Heart left ventricle (tissue), 16 donors: Measurements from ENCODE around the gene FLYWCH1. TPM values are rescaled to one million over a fixed set of nuclear protein-coding genes. Genes with fewer than 3 reads are reported as not detected.

Source experiments
- ATAC-seq, 4 donors: fragments of 200-7000 bp; cut with Tn5 transposase; one replicate each; pipeline ENCODE4 v1.9.1; 2020 to 2022; ENCODE audit warnings: moderate library complexity in 4 of 4, mild to moderate bottlenecking in 3 of 4, moderate number of reproducible peaks in 1 of 4
- DNase-seq, 5 donors: peaks; one replicate each; pipeline ENCODE4 v3.0.0-alpha.2; 2020
- H3K27ac ChIP-seq, 12 donors: fragments of 200-600 bp; sonication (generic) in 4 of 12; one replicate each; pipeline versions ENCODE4 v1.5.0 to v1.8.0; 2016 to 2022; ENCODE audit warnings: mild to moderate bottlenecking in 2 of 12
- H3K27me3 ChIP-seq, 9 donors: fragments of 200-600 bp; sonication (generic) in 2 of 9; one replicate each; pipeline versions ENCODE4 v1.5.1 to v1.8.0; 2016 to 2022; ENCODE audit warnings: mild to moderate bottlenecking in 3 of 9
- H3K36me3 ChIP-seq, 9 donors: fragments of 200-600 bp; sonication (generic) in 2 of 9; one replicate each; pipeline versions ENCODE4 v1.5.0 to v1.8.0; 2018 to 2022; ENCODE audit warnings: mild to moderate bottlenecking in 2 of 9
- H3K4me1 ChIP-seq, 12 donors: fragments of 200-600 bp; sonication (generic) in 4 of 12; one replicate each; pipeline versions ENCODE4 v1.5.0 to v1.8.0; 2016 to 2022; ENCODE audit warnings: mild to moderate bottlenecking in 3 of 12
- H3K4me3 ChIP-seq, 12 donors: fragments of 200-600 bp; sonication (generic) in 4 of 12; one replicate each; pipeline versions ENCODE4 v1.5.0 to v1.8.0; 2017 to 2022; ENCODE audit warnings: mild to moderate bottlenecking in 9 of 12, moderate library complexity in 4 of 12
- H3K9me3 ChIP-seq, 12 donors: fragments of 200-600 bp; sonication (generic) in 4 of 12; one replicate each; pipeline versions ENCODE4 v1.5.0 to v1.8.0; 2016 to 2022; ENCODE audit warnings: mild to moderate bottlenecking in 1 of 12
- POLR2A ChIP-seq, 2 donors: fragments of 450-650 bp; IDR thresholded peaks; one replicate each; pipeline ENCODE4 v1.6.1; 2017; ENCODE audit warnings: antibody characterized with exemption in 2 of 2, mild to moderate bottlenecking in 2 of 2, moderate library complexity in 2 of 2
- WGBS, 4 donors: extraction: QIAGEN DNeasy Blood & Tissue Kit in 2 of 4; methylation state at CpG; one replicate each; pipeline versions ENCODE4 v1.1.5 to v1.1.7; 2013 to 2018; 5-methylcytosine and 5-hydroxymethylcytosine counted together
- intact Hi-C, 10 donors: fragments of 100-400 bp; cut with DNase I; formaldehyde crosslinking; loops; one replicate each; pipeline versions ENCODE4 v1.11.1 to v1.14.2; 2022
- polyA plus RNA-seq, 2 donors: library from polyadenylated mRNA; stranded (reverse); fragments of 200-250 nt; gene quantifications; one replicate each; pipeline ENCODE4 v1.2.3, GENCODE V29; 2013
- total RNA-seq, 9 donors: library from RNA; depleted of rRNA in 2 of 9; stranded (reverse); fragments of >200 nt in 2 of 9; fragmentation: NEBNext Ultra II Directional in 3 of 9; extraction: Animal tissue kit (Norgen Biotek cat#: 25700) in 3 of 9; gene quantifications; one replicate each; pipeline versions ENCODE4 v1.1.0 to v1.2.4, GENCODE V29; 2016 to 2023
- TF ChIP-seq, protein P1 (sequence below), 12 donors: fragments of 200-600 bp; sonication (generic) in 4 of 12; IDR thresholded peaks; one replicate each; pipeline versions ENCODE4 v1.5.0 to v1.8.0; 2018 to 2022; ENCODE audit warnings: antibody characterized with exemption in 12 of 12, mild to moderate bottlenecking in 5 of 12
- donor health status: ischemic (EF 13 %, LVEDD 7.1; RV severe dilation, severe dysfunction).
- donor health status: healthy with polysubstance abuse.
- donor health status: DM: no; HTN: yes; CAD: no.
- donor health status: DM: no; HTN: no; CAD: no.
- donor health status: ischemic (EF 25% LVEDD 6.9; RV normal size, moderate dysfunction).
- donor health status: ischemic (EF 25% LVEDD 5.7; RV mildly dilated, moderate dysfunction).
- donor health status: healthy.
- donor health status: DM: yes; HTN: yes; CAD: no.
- donor health status: ischemic (EF 35%, LVEDD 5.7; RV mildly dilated, moderate dysfunction).
- donor health status: nonischemic (EF 11% LVEDD 7.7; RV severe dilation, severe dysfunction).
- donor health status: DM: yes; HTN: yes; CAD: no.
- donor health status: PGD.
- donor health status: ischemic (EF 29% LVEDD 5.4; RV normal size, mild dysfunction).
- donor health status: nonischemic (EF 23%, LVEDD 6.1; RV moderate dilation, normal function).

FLYWCH1 gene
- total and polyA plus RNA-seq, 11 donors, result 26.3 to 48.4 (median 34.1) TPM

- H3K27ac ChIP-seq, result no peak overlapping the region
- no peaks in the 10 kb centered on the region for H3K9me3 ChIP-seq
- H3K4me3 ChIP-seq, result no peak overlapping the region
- TF ChIP-seq, protein P1, sequence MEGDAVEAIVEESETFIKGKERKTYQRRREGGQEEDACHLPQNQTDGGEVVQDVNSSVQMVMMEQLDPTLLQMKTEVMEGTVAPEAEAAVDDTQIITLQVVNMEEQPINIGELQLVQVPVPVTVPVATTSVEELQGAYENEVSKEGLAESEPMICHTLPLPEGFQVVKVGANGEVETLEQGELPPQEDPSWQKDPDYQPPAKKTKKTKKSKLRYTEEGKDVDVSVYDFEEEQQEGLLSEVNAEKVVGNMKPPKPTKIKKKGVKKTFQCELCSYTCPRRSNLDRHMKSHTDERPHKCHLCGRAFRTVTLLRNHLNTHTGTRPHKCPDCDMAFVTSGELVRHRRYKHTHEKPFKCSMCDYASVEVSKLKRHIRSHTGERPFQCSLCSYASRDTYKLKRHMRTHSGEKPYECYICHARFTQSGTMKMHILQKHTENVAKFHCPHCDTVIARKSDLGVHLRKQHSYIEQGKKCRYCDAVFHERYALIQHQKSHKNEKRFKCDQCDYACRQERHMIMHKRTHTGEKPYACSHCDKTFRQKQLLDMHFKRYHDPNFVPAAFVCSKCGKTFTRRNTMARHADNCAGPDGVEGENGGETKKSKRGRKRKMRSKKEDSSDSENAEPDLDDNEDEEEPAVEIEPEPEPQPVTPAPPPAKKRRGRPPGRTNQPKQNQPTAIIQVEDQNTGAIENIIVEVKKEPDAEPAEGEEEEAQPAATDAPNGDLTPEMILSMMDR (IDR thresholded peaks at IDR 0.05), result no peak
- H3K36me3 ChIP-seq, result no peaks in the 10 kb centered on the region
- intact Hi-C loops, result loop anchor here in 1 of 10 donors (10.0 kb wide), 1 partner anchor 88 kb away; no protein-coding TSS in a partner anchor
- no peak for DNase-seq
- ATAC-seq, result no peak
- WGBS, 4 donors, result 20 to 23% (median 23%) methylated on average over 22 to 28 of the region's 28 CpGs
- H3K4me1 ChIP-seq, result peaks cover 3 to 42% (median 31%) of the 10 kb centered on the region in 12 donors
- H3K27me3 ChIP-seq, result peaks cover 53 to 99% (median 71%) of the 10 kb centered on the region in 9 donors
These were observed 50.8 kb downstream of the FLYWCH1 start for GRCh38 chr16:2962334-2963073.

- Histone ChIP-seq H3K4me3 (peak overlapping the region; percentile 9 to 45 (median 30)), H3K27me3 (peaks cover 60 to 99% (median 75%) of the 10 kb centered on the region in 9 donors)
- intact Hi-C loops, result loop anchor here in 1 of 10 donors (10.0 kb wide), 1 partner anchor 88 kb away; no protein-coding TSS in a partner anchor
These were observed 51.5 kb downstream of the FLYWCH1 start for GRCh38 chr16:2963074-2963722.

DNA sequence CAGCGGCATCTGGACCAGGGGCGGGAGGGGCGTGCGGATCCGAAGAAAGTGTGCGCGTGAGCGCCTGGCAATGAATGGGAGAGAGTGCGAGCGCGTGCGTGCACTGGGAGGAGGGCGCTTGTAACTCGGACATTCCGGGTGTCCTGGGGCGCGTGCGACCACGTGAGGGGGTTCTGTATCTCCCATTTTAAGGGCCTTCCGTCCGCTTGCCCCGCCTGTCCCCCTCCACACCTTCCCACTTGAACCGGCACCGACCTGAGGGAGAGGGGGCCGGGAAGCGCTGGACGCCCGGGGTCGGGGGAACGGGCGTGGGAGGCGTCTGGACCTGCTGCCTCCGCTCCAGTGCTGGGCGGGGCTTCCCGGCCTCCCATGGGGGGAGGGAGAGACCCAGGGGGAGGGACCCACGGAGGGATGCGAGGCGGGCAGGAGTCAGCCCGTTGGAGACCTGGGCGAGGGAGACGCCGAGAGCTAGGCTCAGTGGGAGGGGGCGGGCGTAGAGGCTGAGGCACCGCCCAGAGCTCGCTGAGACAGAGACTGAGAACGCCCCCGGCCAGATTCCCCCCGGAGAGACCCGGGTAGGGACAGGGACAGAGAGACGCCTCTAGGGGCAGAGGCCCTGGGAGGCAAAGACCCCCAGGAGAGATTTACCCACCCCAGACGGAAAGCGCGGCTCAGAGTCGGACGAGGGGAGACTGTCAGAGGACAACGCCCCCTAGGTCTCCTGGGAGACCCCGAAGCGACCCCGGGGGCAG is 52.2 kb downstream of the FLYWCH1 start, which contains the start of gene KREMEN2:
TSS of gene KREMEN2 (plus strand) at position 553 of the 752 bp plus-strand sequence. CDS start 246 bp downstream, outside the sequence.
- Histone ChIP-seq H3K4me3 (peak within 1 kb of the TSS; percentile 12 to 45 (median 30)), H3K27me3 (peaks cover 61 to 93% (median 78%) of the 10 kb centered on the region in 9 donors), H3K9me3 (no peaks in the 10 kb centered on the region), H3K4me1 (peaks cover 3 to 55% (median 40%) of the 10 kb centered on the region in 12 donors), H3K36me3 (no peaks in the 10 kb centered on the region), H3K27ac (no peak within 1 kb of the TSS)
- ATAC-seq (no peak), DNase-seq (no peak)
- WGBS, 4 donors, result 0 to 1% (median 1%) methylated on average over 8 to 60 of the region's 60 CpGs
- intact Hi-C loops, result loop anchor here in 1 of 10 donors (10.0 kb wide), 1 partner anchor 89 kb away; no protein-coding TSS in a partner anchor
- TF ChIP-seq POLR2A (IDR thresholded peaks at IDR 0.05), result no peak
- TF ChIP-seq, protein P1 (IDR thresholded peaks at IDR 0.05), result no peak

More at GRCh38 chr16:2963074-2963722, 51.5 kb downstream of the FLYWCH1 start:
- ATAC-seq (no peak), DNase-seq (no peak)
- Histone ChIP-seq H3K9me3 (no peaks in the 10 kb centered on the region), H3K4me1 (peaks cover 3 to 49% (median 33%) of the 10 kb centered on the region in 12 donors), H3K36me3 (no peaks in the 10 kb centered on the region), H3K27ac (no peak overlapping the region)
- no peak for TF ChIP-seq POLR2A (IDR thresholded peaks at IDR 0.05)
- TF ChIP-seq, protein P1 (IDR thresholded peaks at IDR 0.05), result no peak
- 1 to 4% (median 2%) methylated on average over 17 to 40 of the region's 40 CpGs for WGBS, 4 donors
